Astrocyte (in vitro differentiated cells and primary cell): Measurements from ENCODE around the gene NR4A3. TPM values are rescaled to one million over a fixed set of nuclear protein-coding genes. Genes with fewer than 3 reads are reported as not detected.

Experiments used
- DNase-seq: peaks from one replicate; pipeline ENCODE4 v3.0.0-alpha.2; 2010; ENCODE audit warnings: low read depth
- FAIRE-seq: peaks from 2 replicates; lab custom pipeline; 2011; peaks lifted over from hg19 to GRCh38; lab: Jason Lieb, UNC
- H2AFZ ChIP-seq: 2 replicates; pipeline ENCODE4 v1.6.0; 2012; ENCODE audit warnings: low read depth, low read length, inconsistent platforms
- H3K27ac ChIP-seq: 2 replicates; pipeline ENCODE4 v1.5.1; 2011; ENCODE audit warnings: low read depth, low read length, inconsistent platforms
- H3K27me3 ChIP-seq: 2 replicates; pipeline ENCODE4 v1.6.0; 2011; ENCODE audit warnings: low read length, inconsistent platforms; ENCODE audit not compliant: insufficient read depth
- H3K36me3 ChIP-seq: 2 replicates; pipeline ENCODE4 v1.5.1; 2011; ENCODE audit warnings: low read length, inconsistent platforms; ENCODE audit not compliant: insufficient read depth
- H3K4me1 ChIP-seq: 2 replicates; pipeline ENCODE4 v1.5.1; 2011; ENCODE audit warnings: low read length, inconsistent platforms; ENCODE audit not compliant: insufficient read depth
- H3K4me2 ChIP-seq: 2 replicates; pipeline ENCODE4 v1.6.0; 2012; ENCODE audit warnings: low read length, inconsistent platforms
- H3K4me3 ChIP-seq: 2 replicates; pipeline ENCODE4 v1.5.1; 2011; ENCODE audit warnings: low read depth, mild to moderate bottlenecking, low read length, inconsistent platforms; ENCODE audit not compliant: insufficient read depth
- H3K79me2 ChIP-seq: 2 replicates; pipeline ENCODE4 v1.6.0; 2012; ENCODE audit warnings: mild to moderate bottlenecking, low read length, inconsistent platforms; ENCODE audit not compliant: insufficient read depth
- H3K9ac ChIP-seq: 2 replicates; pipeline ENCODE4 v1.6.0; 2012; ENCODE audit warnings: mild to moderate bottlenecking, low read length, inconsistent platforms
- H3K9me3 ChIP-seq: 2 replicates; pipeline ENCODE4 v1.5.1; 2012; ENCODE audit warnings: low read depth, mild to moderate bottlenecking, low read length, inconsistent platforms; ENCODE audit not compliant: insufficient read depth
- H4K20me1 ChIP-seq: 2 replicates; pipeline ENCODE4 v1.6.0; 2012; ENCODE audit warnings: low read length, inconsistent platforms; ENCODE audit not compliant: insufficient read depth
- H3K27ac Mint-ChIP-seq: one replicate; pipeline ENCODE4 v1.8.0; 2021; ENCODE audit warnings: mild to moderate bottlenecking, mixed read lengths; ENCODE audit not compliant: unreplicated experiment
- H3K27me3 Mint-ChIP-seq: one replicate; pipeline ENCODE4 v1.8.0; 2021; ENCODE audit warnings: low read depth, mixed read lengths; ENCODE audit not compliant: unreplicated experiment
- H3K36me3 Mint-ChIP-seq: one replicate; pipeline ENCODE4 v1.8.0; 2021; ENCODE audit warnings: low read depth, mixed read lengths; ENCODE audit not compliant: unreplicated experiment
- H3K4me1 Mint-ChIP-seq: one replicate; pipeline ENCODE4 v1.8.0; 2021; ENCODE audit warnings: low read depth, mixed read lengths; ENCODE audit not compliant: unreplicated experiment
- H3K4me3 Mint-ChIP-seq: one replicate; pipeline ENCODE4 v1.8.0; 2021; ENCODE audit warnings: mild to moderate bottlenecking, moderate library complexity, mixed read lengths; ENCODE audit not compliant: unreplicated experiment
- H3K9me3 Mint-ChIP-seq: one replicate; pipeline ENCODE4 v1.8.0; 2021; ENCODE audit warnings: mild to moderate bottlenecking, mixed read lengths; ENCODE audit not compliant: unreplicated experiment
- EZH2 ChIP-seq: IDR thresholded peaks from 2 replicates; pipeline ENCODE4 v1.6.1; 2012; ENCODE audit warnings: mild to moderate bottlenecking, low read length, inconsistent platforms; ENCODE audit not compliant: insufficient read depth
- total RNA-seq: library from RNA; stranded (reverse); gene quantifications from 2 replicates; pipeline ENCODE4 v1.2.1, GENCODE V29; 2021
- TF ChIP-seq, protein P1 (sequence below): IDR thresholded peaks from 2 replicates; pipeline ENCODE4 v1.5.1; 2011; ENCODE audit warnings: low read depth, mild to moderate bottlenecking, inconsistent platforms, low read length, moderate library complexity; ENCODE audit not compliant: insufficient read depth

Gene NR4A3
- total RNA-seq, 1 donor from 2014 or later = 3.6 TPM

DNA sequence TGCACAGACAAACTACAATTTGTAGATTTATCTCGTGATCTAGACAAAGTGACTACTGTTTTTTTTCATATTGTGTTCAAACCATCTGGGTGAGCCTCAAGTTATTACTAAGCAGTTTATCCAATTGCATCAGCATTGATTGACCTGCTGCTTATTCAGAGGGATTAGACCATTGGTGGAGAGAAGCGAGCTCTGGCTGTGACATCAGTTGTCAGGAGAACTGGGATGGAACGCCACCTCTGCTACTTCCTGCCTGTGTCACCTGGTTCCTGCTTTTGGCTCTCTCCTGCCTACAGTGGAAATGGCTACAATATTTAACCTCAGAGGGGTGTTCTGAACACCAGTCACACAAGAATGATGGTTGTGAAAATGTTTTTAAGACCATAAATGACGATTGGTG is 12.1 kb downstream of the NR4A3 start:
- H3K4me1 ChIP-seq = no peaks in the 10 kb centered on the region
- Mint-ChIP-seq H3K27me3 (peaks cover 22% of the 10 kb centered on the region), H3K4me3 (no peak overlapping the region), H3K36me3 (peaks cover 17% of the 10 kb centered on the region), H3K4me1 (no peaks in the 10 kb centered on the region), H3K27ac (no peak overlapping the region), H3K9me3 (peaks cover 5% of the 10 kb centered on the region)
- no peak overlapping the region for H3K4me2 ChIP-seq
- no peak overlapping the region for H3K4me3 ChIP-seq
- H3K9me3 ChIP-seq = no peaks in the 10 kb centered on the region
- H4K20me1 ChIP-seq = no peaks in the 10 kb centered on the region
- no peaks in the 10 kb centered on the region for H3K36me3 ChIP-seq
- no peak overlapping the region for H2AFZ ChIP-seq
- FAIRE-seq (no peak), DNase-seq (no peak)
- no peak overlapping the region for H3K9ac ChIP-seq
- TF ChIP-seq, protein P1, sequence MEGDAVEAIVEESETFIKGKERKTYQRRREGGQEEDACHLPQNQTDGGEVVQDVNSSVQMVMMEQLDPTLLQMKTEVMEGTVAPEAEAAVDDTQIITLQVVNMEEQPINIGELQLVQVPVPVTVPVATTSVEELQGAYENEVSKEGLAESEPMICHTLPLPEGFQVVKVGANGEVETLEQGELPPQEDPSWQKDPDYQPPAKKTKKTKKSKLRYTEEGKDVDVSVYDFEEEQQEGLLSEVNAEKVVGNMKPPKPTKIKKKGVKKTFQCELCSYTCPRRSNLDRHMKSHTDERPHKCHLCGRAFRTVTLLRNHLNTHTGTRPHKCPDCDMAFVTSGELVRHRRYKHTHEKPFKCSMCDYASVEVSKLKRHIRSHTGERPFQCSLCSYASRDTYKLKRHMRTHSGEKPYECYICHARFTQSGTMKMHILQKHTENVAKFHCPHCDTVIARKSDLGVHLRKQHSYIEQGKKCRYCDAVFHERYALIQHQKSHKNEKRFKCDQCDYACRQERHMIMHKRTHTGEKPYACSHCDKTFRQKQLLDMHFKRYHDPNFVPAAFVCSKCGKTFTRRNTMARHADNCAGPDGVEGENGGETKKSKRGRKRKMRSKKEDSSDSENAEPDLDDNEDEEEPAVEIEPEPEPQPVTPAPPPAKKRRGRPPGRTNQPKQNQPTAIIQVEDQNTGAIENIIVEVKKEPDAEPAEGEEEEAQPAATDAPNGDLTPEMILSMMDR = no peak
- no peak for TF ChIP-seq EZH2
- no peaks in the 10 kb centered on the region for H3K79me2 ChIP-seq
- H3K27ac ChIP-seq = no peak overlapping the region
- H3K27me3 ChIP-seq = peaks cover 19% of the 10 kb centered on the region

DNA sequence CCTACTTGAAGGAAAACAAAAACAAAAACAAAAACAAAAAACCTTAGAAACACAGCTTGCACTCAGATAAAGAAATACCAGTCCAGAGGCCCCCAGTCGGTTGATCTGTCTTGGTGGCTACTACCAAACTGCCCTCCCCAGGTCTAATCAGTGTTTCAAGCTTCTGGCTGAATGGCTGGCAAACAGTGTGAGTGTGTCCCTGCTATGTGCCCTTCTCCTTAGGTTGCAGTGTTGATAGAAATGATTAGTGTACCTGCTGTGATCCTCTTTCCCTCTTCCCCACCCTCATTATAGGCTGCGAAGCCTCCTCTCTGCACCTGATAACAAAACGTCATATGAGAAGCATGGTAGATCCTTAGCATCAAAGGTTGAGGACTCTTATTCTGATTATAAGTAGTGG is 12.8 kb downstream of the NR4A3 start:
- Histone ChIP-seq H3K79me2 (no peaks in the 10 kb centered on the region), H2AFZ (no peak overlapping the region), H3K4me2 (no peak overlapping the region), H3K9me3 (no peaks in the 10 kb centered on the region), H3K9ac (no peak overlapping the region), H3K4me3 (no peak overlapping the region), H3K27ac (no peak overlapping the region), H3K4me1 (no peaks in the 10 kb centered on the region), H4K20me1 (no peaks in the 10 kb centered on the region), H3K36me3 (no peaks in the 10 kb centered on the region), H3K27me3 (peaks cover 12% of the 10 kb centered on the region)
- H3K4me3 Mint-ChIP-seq = no peak overlapping the region
- H3K4me1 Mint-ChIP-seq = no peaks in the 10 kb centered on the region
- peaks cover 3% of the 10 kb centered on the region for H3K9me3 Mint-ChIP-seq
- FAIRE-seq = no peak
- DNase-seq = no peak
- H3K27ac Mint-ChIP-seq = no peak overlapping the region
- H3K36me3 Mint-ChIP-seq = peaks cover 10% of the 10 kb centered on the region
- TF ChIP-seq EZH2 = no peak
- TF ChIP-seq, protein P1 = no peak
- H3K27me3 Mint-ChIP-seq = peaks cover 15% of the 10 kb centered on the region

DNA sequence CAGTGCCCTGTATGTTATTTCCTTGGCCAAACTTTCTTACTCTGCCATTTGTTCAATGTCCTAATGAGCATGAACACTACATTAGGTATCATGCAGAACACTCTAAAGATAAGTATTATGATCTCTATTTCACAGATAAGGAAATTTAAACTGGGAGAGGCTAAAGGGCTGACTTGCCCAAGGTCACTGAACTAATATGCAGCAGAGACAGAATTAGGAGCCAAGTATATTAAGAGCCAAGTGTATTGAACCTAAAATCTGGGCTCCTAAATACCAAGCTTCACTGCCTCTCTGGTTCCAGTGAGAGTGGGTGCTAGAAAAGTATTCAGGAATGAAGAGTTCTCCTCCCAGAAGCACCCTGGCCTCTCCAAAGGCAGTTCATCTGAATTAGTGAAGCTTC is 13.5 kb downstream of the NR4A3 start:
- Histone ChIP-seq H3K36me3 (no peaks in the 10 kb centered on the region), H4K20me1 (no peaks in the 10 kb centered on the region), H3K4me2 (no peak overlapping the region), H2AFZ (no peak overlapping the region), H3K27ac (no peak overlapping the region), H3K27me3 (peaks cover 7% of the 10 kb centered on the region), H3K9ac (no peak overlapping the region), H3K4me1 (no peaks in the 10 kb centered on the region), H3K9me3 (no peaks in the 10 kb centered on the region), H3K4me3 (no peak overlapping the region), H3K79me2 (no peaks in the 10 kb centered on the region)
- TF ChIP-seq, protein P1 = no peak
- no peak for TF ChIP-seq EZH2
- peaks cover 4% of the 10 kb centered on the region for H3K36me3 Mint-ChIP-seq
- H3K4me3 Mint-ChIP-seq = no peak overlapping the region
- no peaks in the 10 kb centered on the region for H3K4me1 Mint-ChIP-seq
- no peak for DNase-seq
- no peaks in the 10 kb centered on the region for H3K9me3 Mint-ChIP-seq
- no peak for FAIRE-seq
- H3K27me3 Mint-ChIP-seq = peaks cover 9% of the 10 kb centered on the region
- no peak overlapping the region for H3K27ac Mint-ChIP-seq
